Natural killer cell (primary cell): Measurements from ENCODE around the gene OPHN1. TPM values are rescaled to one million over a fixed set of nuclear protein-coding genes. Genes with fewer than 3 reads are reported as not detected.

ENCODE experiments used
- ATAC-seq, 3 donors: fragments of 150-1000 bp in 2 of 3; fragments of 200-7000 bp in 1 of 3; cut with Tn5 transposase; 1 replicate in 1 of 3; 2 replicates in 2 of 3; pipeline ENCODE4 v1.10.0; 2021; ENCODE audit warnings: mild to moderate bottlenecking in 2 of 3, moderate library complexity in 2 of 3
- DNase-seq, 2 donors: peaks; one replicate each; pipeline versions ENCODE4 v3.0.0 to v3.0.0-alpha.2; 2013 to 2021; ENCODE audit warnings: mixed read lengths in 1 of 2
- H3K27ac ChIP-seq: one replicate; pipeline ENCODE4 v1.5.1; 2013; ENCODE audit warnings: mild to moderate bottlenecking, low read length
- H3K27me3 ChIP-seq: one replicate; pipeline ENCODE4 v1.6.1; 2013; ENCODE audit warnings: low read length; ENCODE audit not compliant: control insufficient read depth, insufficient read depth
- H3K36me3 ChIP-seq: one replicate; pipeline ENCODE4 v1.6.1; 2013; ENCODE audit warnings: low read length; ENCODE audit not compliant: control insufficient read depth, insufficient read depth
- H3K4me1 ChIP-seq: one replicate; pipeline ENCODE4 v1.6.1; 2013; ENCODE audit warnings: low read length; ENCODE audit not compliant: control insufficient read depth, insufficient read depth
- H3K4me3 ChIP-seq: one replicate; pipeline ENCODE4 v1.5.1; 2013; ENCODE audit warnings: low read length
- H3K9me3 ChIP-seq: one replicate; pipeline ENCODE4 v1.6.1; 2013; ENCODE audit warnings: low read length; ENCODE audit not compliant: control insufficient read depth, insufficient read depth
- H3K27ac Mint-ChIP-seq, 2 donors: one replicate each; pipeline ENCODE4 v1.8.0; 2022; ENCODE audit warnings: mild to moderate bottlenecking in 2 of 2, mixed read lengths in 2 of 2, moderate library complexity in 1 of 2
- H3K27me3 Mint-ChIP-seq, 2 donors: one replicate each; pipeline ENCODE4 v1.8.0; 2022; ENCODE audit warnings: low read depth in 2 of 2, mixed read lengths in 2 of 2
- H3K36me3 Mint-ChIP-seq: one replicate; pipeline ENCODE4 v1.8.0; 2022; ENCODE audit warnings: mixed read lengths
- H3K4me1 Mint-ChIP-seq, 2 donors: one replicate each; pipeline ENCODE4 v1.8.0; 2022; ENCODE audit warnings: mixed read lengths in 2 of 2
- H3K4me3 Mint-ChIP-seq: one replicate; pipeline ENCODE4 v1.8.0; 2022; ENCODE audit warnings: mild to moderate bottlenecking, moderate library complexity, mixed read lengths
- H3K9me3 Mint-ChIP-seq, 2 donors: one replicate each; pipeline ENCODE4 v1.8.0; 2022; ENCODE audit warnings: mixed read lengths in 2 of 2
- CTCF ChIP-seq: fragments of 200-600 bp; IDR thresholded peaks from one replicate; pipeline ENCODE4 v1.8.0; 2022; ENCODE audit warnings: antibody characterized with exemption
- WGBS: methylation state at CpG from one replicate; pipeline ENCODE4 v1.1.7; 2013; ENCODE audit warnings: missing lambda C conversion rate; ENCODE audit not compliant: insufficient coverage; 5-methylcytosine and 5-hydroxymethylcytosine counted together
- intact Hi-C: fragments of 100-400 bp; cut with micrococcal nuclease; formaldehyde crosslinking; loops from one replicate; pipeline ENCODE4 v1.14.2; 2022
- total RNA-seq, 4 donors: library from RNA; stranded (reverse); fragments of 120-200 nt in 1 of 4; gene quantifications; one replicate each; pipeline versions ENCODE4 v1.2.3 to v1.2.4, GENCODE V29; 2013 to 2022

The OPHN1 gene
- total RNA-seq, 3 donors from 2014 or later (not counting 1 experiment from before 2014, with no cell fraction given) = 1.4 to 5.6 (median 3.7) TPM

DNA sequence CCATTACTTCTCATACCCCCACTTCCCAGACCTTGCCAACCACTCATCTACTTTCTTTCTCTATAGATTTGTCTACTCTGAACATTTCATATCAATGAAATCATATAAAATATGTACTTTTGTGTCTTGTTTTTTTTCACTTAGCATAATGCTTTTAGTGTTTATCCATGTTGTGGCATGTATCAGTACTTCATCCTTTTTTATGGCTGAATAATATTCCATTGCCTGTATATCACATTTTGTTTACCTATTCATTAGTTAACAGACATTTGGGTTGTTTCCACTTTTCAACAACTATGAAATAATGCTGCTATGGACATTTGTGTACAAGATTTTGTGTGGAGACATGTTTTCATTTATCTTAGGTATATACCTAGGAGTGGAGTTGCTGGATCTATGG, 324.1 kb downstream of the OPHN1 start:
- no peak for DNase-seq
- no peak overlapping the region for H3K4me3 ChIP-seq
- TF ChIP-seq CTCF = no peak
- no peaks in the 10 kb centered on the region for H3K9me3 Mint-ChIP-seq
- no peaks in the 10 kb centered on the region for H3K4me1 Mint-ChIP-seq
- H3K4me3 Mint-ChIP-seq = no peak overlapping the region
- no peak overlapping the region for H3K27ac ChIP-seq
- H3K27ac Mint-ChIP-seq = no peak overlapping the region
- H3K36me3 Mint-ChIP-seq = no peaks in the 10 kb centered on the region
- no peaks in the 10 kb centered on the region for H3K4me1 ChIP-seq
- H3K36me3 ChIP-seq = no peaks in the 10 kb centered on the region
- no peaks in the 10 kb centered on the region for H3K27me3 Mint-ChIP-seq
- no peaks in the 10 kb centered on the region for H3K27me3 ChIP-seq
- no peaks in the 10 kb centered on the region for H3K9me3 ChIP-seq
- intact Hi-C loops = no loop called here
- ATAC-seq = no peak

- Histone ChIP-seq H3K27me3 (no peaks in the 10 kb centered on the region), H3K27ac (no peak overlapping the region), H3K4me1 (no peaks in the 10 kb centered on the region), H3K9me3 (no peaks in the 10 kb centered on the region), H3K36me3 (no peaks in the 10 kb centered on the region), H3K4me3 (no peak overlapping the region)
- TF ChIP-seq CTCF = no peak
- H3K4me3 Mint-ChIP-seq = no peak overlapping the region
- DNase-seq (no peak), ATAC-seq (no peak)
- WGBS = no CpG with 5 or more reads among the region's 2 CpGs
- H3K27ac Mint-ChIP-seq = no peak overlapping the region
- H3K4me1 Mint-ChIP-seq = no peaks in the 10 kb centered on the region
- H3K9me3 Mint-ChIP-seq = no peaks in the 10 kb centered on the region
- intact Hi-C loops = no loop called here
- peaks cover 0 to 16% of the 10 kb centered on the region in 2 donors for H3K27me3 Mint-ChIP-seq
- H3K36me3 Mint-ChIP-seq = no peaks in the 10 kb centered on the region
Observed at GRCh38 chrX:68098431-68098830, 334.9 kb downstream of the OPHN1 start.

DNA sequence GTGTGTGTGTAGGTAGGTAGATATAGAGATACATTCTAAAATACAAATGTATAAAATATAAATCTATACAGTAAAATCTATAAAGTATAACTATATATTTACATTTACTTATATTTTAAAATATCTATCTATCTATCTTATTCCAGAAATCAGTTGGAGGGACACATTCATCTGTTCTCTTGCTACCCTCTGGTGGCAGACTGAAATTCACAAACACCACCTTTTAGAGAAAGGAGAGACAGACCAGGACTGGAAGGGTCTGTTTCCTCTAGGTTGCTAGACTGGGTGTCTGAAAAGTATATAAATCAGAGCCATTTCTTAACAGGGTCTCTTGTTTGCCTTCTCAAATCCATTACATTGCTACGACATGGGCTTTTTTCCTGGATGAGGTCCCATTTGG, 343.0 kb downstream of the OPHN1 start:
- 81% methylated on average over 1 of the region's 1 CpG for WGBS
- Mint-ChIP-seq H3K27ac (no peak overlapping the region), H3K9me3 (no peaks in the 10 kb centered on the region), H3K36me3 (no peaks in the 10 kb centered on the region), H3K27me3 (no peaks in the 10 kb centered on the region), H3K4me1 (no peaks in the 10 kb centered on the region), H3K4me3 (no peak overlapping the region)
- no peaks in the 10 kb centered on the region for H3K9me3 ChIP-seq
- TF ChIP-seq CTCF = no peak
- DNase-seq (no peak), ATAC-seq (no peak)
- H3K27ac ChIP-seq = no peak overlapping the region
- H3K4me3 ChIP-seq = no peak overlapping the region
- H3K27me3 ChIP-seq = no peaks in the 10 kb centered on the region
- intact Hi-C loops = no loop called here
- H3K36me3 ChIP-seq = no peaks in the 10 kb centered on the region
- H3K4me1 ChIP-seq = no peaks in the 10 kb centered on the region

- no peak for TF ChIP-seq CTCF
- H3K27me3 ChIP-seq = no peaks in the 10 kb centered on the region
- no peak overlapping the region for H3K4me3 Mint-ChIP-seq
- no peaks in the 10 kb centered on the region for H3K4me1 ChIP-seq
- H3K4me1 Mint-ChIP-seq = no peaks in the 10 kb centered on the region
- no peak for ATAC-seq
- H3K27me3 Mint-ChIP-seq = no peaks in the 10 kb centered on the region
- DNase-seq = no peak
- H3K4me3 ChIP-seq = no peak overlapping the region
- H3K27ac ChIP-seq = no peak overlapping the region
- H3K36me3 Mint-ChIP-seq = no peaks in the 10 kb centered on the region
- H3K9me3 Mint-ChIP-seq = no peaks in the 10 kb centered on the region
- H3K9me3 ChIP-seq = no peaks in the 10 kb centered on the region
- WGBS = 69% methylated on average over 2 of the region's 2 CpGs
- H3K27ac Mint-ChIP-seq = no peak overlapping the region
- intact Hi-C loops = no loop called here
- no peaks in the 10 kb centered on the region for H3K36me3 ChIP-seq
Observed at GRCh38 chrX:68087526-68087925, 345.8 kb downstream of the OPHN1 start.
